Esophagus muscularis mucosa (tissue), 3 donors: ENCODE data around the gene ABCA1.

Source experiments
- POLR2A ChIP-seq: fragments of 450-650 bp; IDR thresholded peaks from one replicate; pipeline ENCODE4 v1.6.1; 2017; ENCODE audit warnings: antibody characterized with exemption, moderate library complexity, mild to moderate bottlenecking, low read depth
- POLR2AphosphoS5 ChIP-seq, 2 donors: sonication (generic); formaldehyde crosslinking; IDR thresholded peaks; one replicate each; pipeline ENCODE4 v1.6.1; 2017; ENCODE audit warnings: antibody characterized with exemption in 2 of 2
- TF ChIP-seq, protein P1 (sequence below), 3 experiments: fragments of 200-600 bp in 2 of 3; fragments of 450-650 bp in 1 of 3; sonication (generic) in 2 of 3; IDR thresholded peaks; one replicate each; pipeline ENCODE4 v1.5.1; 2017 to 2019; ENCODE audit warnings: antibody characterized with exemption in 3 of 3, mild to moderate bottlenecking in 2 of 3, moderate library complexity in 1 of 3

DNA sequence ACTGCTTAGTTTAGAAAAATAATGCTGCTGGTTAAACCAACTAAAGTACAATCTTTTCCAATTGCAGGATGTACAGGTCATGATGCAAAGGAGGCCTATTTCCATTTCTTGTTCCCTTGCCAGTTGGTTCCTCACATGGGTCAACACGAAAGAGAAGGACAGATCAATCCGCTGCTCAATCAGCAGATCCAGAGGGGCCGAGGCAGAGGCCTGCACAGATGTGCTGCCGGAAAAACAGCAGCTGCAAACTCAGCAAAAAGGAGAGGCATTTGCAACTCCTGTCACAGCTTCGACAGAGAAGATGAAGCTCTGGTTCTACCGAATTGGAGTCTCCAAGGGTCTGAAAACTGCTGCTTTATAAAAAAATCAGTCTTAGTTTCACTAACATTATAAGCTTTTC lies 94.3 kb downstream of the ABCA1 start:
- TF ChIP-seq POLR2A (no peak), POLR2AphosphoS5 (IDR thresholded peaks at IDR 0.05) (no peak)
- TF ChIP-seq, protein P1, sequence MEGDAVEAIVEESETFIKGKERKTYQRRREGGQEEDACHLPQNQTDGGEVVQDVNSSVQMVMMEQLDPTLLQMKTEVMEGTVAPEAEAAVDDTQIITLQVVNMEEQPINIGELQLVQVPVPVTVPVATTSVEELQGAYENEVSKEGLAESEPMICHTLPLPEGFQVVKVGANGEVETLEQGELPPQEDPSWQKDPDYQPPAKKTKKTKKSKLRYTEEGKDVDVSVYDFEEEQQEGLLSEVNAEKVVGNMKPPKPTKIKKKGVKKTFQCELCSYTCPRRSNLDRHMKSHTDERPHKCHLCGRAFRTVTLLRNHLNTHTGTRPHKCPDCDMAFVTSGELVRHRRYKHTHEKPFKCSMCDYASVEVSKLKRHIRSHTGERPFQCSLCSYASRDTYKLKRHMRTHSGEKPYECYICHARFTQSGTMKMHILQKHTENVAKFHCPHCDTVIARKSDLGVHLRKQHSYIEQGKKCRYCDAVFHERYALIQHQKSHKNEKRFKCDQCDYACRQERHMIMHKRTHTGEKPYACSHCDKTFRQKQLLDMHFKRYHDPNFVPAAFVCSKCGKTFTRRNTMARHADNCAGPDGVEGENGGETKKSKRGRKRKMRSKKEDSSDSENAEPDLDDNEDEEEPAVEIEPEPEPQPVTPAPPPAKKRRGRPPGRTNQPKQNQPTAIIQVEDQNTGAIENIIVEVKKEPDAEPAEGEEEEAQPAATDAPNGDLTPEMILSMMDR (IDR thresholded peaks at IDR 0.05): no peak
